ENCODE data around the gene LRRC52.

DNA sequence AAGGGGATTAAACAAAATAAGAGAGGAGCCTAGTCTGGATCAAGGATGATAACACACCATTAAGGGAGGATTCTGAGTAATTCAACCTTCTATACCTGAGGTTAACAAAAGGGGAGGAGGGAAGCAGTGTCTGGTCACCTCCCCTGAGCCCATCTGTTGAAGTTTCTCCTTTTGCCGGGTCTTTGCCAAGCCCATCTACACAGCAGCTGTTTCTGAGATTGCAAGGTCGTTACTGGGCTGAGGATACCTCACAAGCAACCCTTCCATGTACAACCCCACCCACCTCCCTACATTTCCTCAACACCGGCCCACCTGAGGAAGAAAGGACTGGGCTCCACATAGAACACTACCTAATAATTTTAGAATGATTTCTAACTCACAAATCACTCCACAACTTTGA, 26.3 kb downstream of the LRRC52 start:
- TF ChIP-seq, protein P1, sequence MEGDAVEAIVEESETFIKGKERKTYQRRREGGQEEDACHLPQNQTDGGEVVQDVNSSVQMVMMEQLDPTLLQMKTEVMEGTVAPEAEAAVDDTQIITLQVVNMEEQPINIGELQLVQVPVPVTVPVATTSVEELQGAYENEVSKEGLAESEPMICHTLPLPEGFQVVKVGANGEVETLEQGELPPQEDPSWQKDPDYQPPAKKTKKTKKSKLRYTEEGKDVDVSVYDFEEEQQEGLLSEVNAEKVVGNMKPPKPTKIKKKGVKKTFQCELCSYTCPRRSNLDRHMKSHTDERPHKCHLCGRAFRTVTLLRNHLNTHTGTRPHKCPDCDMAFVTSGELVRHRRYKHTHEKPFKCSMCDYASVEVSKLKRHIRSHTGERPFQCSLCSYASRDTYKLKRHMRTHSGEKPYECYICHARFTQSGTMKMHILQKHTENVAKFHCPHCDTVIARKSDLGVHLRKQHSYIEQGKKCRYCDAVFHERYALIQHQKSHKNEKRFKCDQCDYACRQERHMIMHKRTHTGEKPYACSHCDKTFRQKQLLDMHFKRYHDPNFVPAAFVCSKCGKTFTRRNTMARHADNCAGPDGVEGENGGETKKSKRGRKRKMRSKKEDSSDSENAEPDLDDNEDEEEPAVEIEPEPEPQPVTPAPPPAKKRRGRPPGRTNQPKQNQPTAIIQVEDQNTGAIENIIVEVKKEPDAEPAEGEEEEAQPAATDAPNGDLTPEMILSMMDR (IDR thresholded peaks at IDR 0.05) = no peak
- TF ChIP-seq POLR2AphosphoS5 (IDR thresholded peaks at IDR 0.05; ENCODE audit: low read depth, low read length) = no peak
